DOHH2 (cell line): ENCODE results near the gene H3-3A.

ENCODE experiments used
- EZH2phosphoT487 ChIP-seq: fragments of 200-600 bp; sonication (generic); IDR thresholded peaks from 2 replicates; pipeline ENCODE4 v1.6.1; 2017; ENCODE audit warnings: borderline replicate concordance, mild to moderate bottlenecking, antibody characterized with exemption, low read length, moderate library complexity, mixed read lengths
- TF ChIP-seq, protein P1 (sequence below): fragments of 200-600 bp; sonication (generic); IDR thresholded peaks from one replicate; pipeline ENCODE4 v1.5.1; 2014; ENCODE audit warnings: antibody characterized with exemption, mild to moderate bottlenecking, low read depth, low read length; ENCODE audit not compliant: poor library complexity, severe bottlenecking

- TF ChIP-seq, protein P1, sequence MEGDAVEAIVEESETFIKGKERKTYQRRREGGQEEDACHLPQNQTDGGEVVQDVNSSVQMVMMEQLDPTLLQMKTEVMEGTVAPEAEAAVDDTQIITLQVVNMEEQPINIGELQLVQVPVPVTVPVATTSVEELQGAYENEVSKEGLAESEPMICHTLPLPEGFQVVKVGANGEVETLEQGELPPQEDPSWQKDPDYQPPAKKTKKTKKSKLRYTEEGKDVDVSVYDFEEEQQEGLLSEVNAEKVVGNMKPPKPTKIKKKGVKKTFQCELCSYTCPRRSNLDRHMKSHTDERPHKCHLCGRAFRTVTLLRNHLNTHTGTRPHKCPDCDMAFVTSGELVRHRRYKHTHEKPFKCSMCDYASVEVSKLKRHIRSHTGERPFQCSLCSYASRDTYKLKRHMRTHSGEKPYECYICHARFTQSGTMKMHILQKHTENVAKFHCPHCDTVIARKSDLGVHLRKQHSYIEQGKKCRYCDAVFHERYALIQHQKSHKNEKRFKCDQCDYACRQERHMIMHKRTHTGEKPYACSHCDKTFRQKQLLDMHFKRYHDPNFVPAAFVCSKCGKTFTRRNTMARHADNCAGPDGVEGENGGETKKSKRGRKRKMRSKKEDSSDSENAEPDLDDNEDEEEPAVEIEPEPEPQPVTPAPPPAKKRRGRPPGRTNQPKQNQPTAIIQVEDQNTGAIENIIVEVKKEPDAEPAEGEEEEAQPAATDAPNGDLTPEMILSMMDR = no peak
- TF ChIP-seq EZH2phosphoT487 = no peak
These were observed 23.3 kb downstream of the H3-3A start for GRCh38 chr1:226085675-226086285.
